KMS-11 (cell line): ENCODE results near the gene SDK1.

ENCODE experiments used
- H2AFZ ChIP-seq: fragments of 200-600 bp; sonication (generic); 2 replicates; pipeline ENCODE4 v1.6.1; 2016; ENCODE audit warnings: antibody characterized with exemption, mixed run types, low read depth
- H3K27ac ChIP-seq: fragments of 200-600 bp; sonication (generic); 2 replicates; pipeline ENCODE4 v1.6.1; 2016; ENCODE audit warnings: mild to moderate bottlenecking, mixed run types
- H3K27me3 ChIP-seq: fragments of 200-600 bp; sonication (generic); 2 replicates; pipeline ENCODE4 v1.6.1; 2017; ENCODE audit warnings: mild to moderate bottlenecking, low read depth, mixed run types, moderate library complexity; ENCODE audit not compliant: insufficient read depth
- H3K36me3 ChIP-seq: fragments of 200-600 bp; sonication (generic); 2 replicates; pipeline ENCODE4 v1.6.1; 2017; ENCODE audit warnings: mild to moderate bottlenecking, mixed run types; ENCODE audit not compliant: insufficient read depth
- H3K4me1 ChIP-seq: fragments of 200-600 bp; sonication (generic); 2 replicates; pipeline ENCODE4 v1.6.1; 2016; ENCODE audit warnings: mild to moderate bottlenecking, low read depth, mixed run types; ENCODE audit not compliant: poor library complexity, severe bottlenecking
- H3K4me2 ChIP-seq: fragments of 200-600 bp; sonication (generic); 2 replicates; pipeline ENCODE4 v1.7.0; 2016; ENCODE audit warnings: mild to moderate bottlenecking, mixed run types
- H3K4me3 ChIP-seq: fragments of 200-600 bp; sonication (generic); IDR thresholded peaks from 2 replicates; pipeline ENCODE4 v1.6.1; 2017; ENCODE audit warnings: low read depth, low read length, mixed read lengths; ENCODE audit not compliant: insufficient read depth
- H3K79me2 ChIP-seq: fragments of 200-600 bp; sonication (generic); 2 replicates; pipeline ENCODE4 v1.6.1; 2016; ENCODE audit warnings: low read depth, mixed run types; ENCODE audit not compliant: insufficient read depth
- H3K9ac ChIP-seq: fragments of 200-600 bp; sonication (generic); 2 replicates; pipeline ENCODE4 v1.6.1; 2016; ENCODE audit warnings: mild to moderate bottlenecking, mixed run types
- H4K20me1 ChIP-seq: fragments of 200-600 bp; sonication (generic); 2 replicates; pipeline ENCODE4 v1.6.1; 2016; ENCODE audit warnings: mild to moderate bottlenecking, mixed run types; ENCODE audit not compliant: insufficient read depth
- CTCF ChIP-seq: fragments of 200-600 bp; sonication (generic); conservative IDR thresholded peaks from 2 replicates; pipeline ENCODE4 v1.6.1; 2017; ENCODE audit warnings: low read depth, mild to moderate bottlenecking, antibody characterized with exemption, low read length, moderate library complexity, mixed read lengths

The SDK1 gene

GRCh38 chr7:3688071-3688470 is 387.0 kb downstream of the SDK1 start:
- no peak overlapping the region for H3K4me3 ChIP-seq
- H3K36me3 ChIP-seq: no peaks in the 10 kb centered on the region
- H3K9ac ChIP-seq: no peak overlapping the region
- H3K79me2 ChIP-seq: no peaks in the 10 kb centered on the region
- no peaks in the 10 kb centered on the region for H4K20me1 ChIP-seq
- H3K4me2 ChIP-seq: no peak overlapping the region
- H3K27ac ChIP-seq: no peak overlapping the region
- TF ChIP-seq CTCF: no peak
- H2AFZ ChIP-seq: no peak overlapping the region
- H3K27me3 ChIP-seq: no peaks in the 10 kb centered on the region
- no peaks in the 10 kb centered on the region for H3K4me1 ChIP-seq

GRCh38 chr7:3688842-3689241 is 387.8 kb downstream of the SDK1 start:
- H3K4me3 ChIP-seq: no peak overlapping the region
- H3K27me3 ChIP-seq: no peaks in the 10 kb centered on the region
- no peaks in the 10 kb centered on the region for H3K79me2 ChIP-seq
- H3K4me2 ChIP-seq: no peak overlapping the region
- no peaks in the 10 kb centered on the region for H4K20me1 ChIP-seq
- no peak for TF ChIP-seq CTCF
- no peak overlapping the region for H3K27ac ChIP-seq
- no peak overlapping the region for H2AFZ ChIP-seq
- H3K9ac ChIP-seq: no peak overlapping the region
- no peaks in the 10 kb centered on the region for H3K4me1 ChIP-seq
- no peaks in the 10 kb centered on the region for H3K36me3 ChIP-seq

DNA sequence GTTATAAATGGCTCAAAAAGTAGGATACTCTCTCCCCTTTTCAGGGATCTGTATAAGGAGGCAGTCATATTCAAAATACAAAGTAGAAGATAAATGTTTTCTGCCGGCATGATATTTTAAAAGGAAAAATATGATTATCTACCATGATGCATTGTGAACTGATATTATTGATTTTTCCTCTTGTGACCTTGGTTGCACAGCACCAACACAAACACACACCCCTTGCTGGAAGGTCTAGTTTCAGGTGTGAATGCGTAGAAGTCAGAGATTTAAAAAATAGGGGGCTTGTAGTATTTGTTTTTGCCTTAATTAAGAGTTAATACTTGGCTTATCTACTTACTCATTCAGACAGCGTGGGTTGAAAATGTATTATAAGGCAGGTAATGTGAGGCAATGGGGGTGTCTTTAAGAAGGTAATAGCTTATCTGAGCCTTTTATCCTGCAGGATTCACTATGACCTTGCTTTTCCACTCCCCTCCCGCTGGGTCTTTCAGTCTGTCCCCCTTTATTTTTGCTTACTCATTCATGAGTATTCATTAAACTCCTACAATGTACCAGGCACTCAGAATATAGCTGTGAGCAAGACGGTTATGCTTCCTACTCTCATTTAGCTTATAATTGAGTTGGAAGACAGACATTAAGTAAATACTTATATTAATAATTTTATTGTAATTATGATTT is 390.6 kb downstream of the SDK1 start:
- Histone ChIP-seq H3K4me3 (no peak overlapping the region), H3K4me1 (no peaks in the 10 kb centered on the region), H4K20me1 (no peaks in the 10 kb centered on the region), H3K9ac (no peak overlapping the region), H3K36me3 (no peaks in the 10 kb centered on the region), H3K27ac (no peak overlapping the region), H3K79me2 (no peaks in the 10 kb centered on the region), H2AFZ (no peak overlapping the region), H3K4me2 (no peak overlapping the region), H3K27me3 (no peaks in the 10 kb centered on the region)
- TF ChIP-seq CTCF: no peak

DNA sequence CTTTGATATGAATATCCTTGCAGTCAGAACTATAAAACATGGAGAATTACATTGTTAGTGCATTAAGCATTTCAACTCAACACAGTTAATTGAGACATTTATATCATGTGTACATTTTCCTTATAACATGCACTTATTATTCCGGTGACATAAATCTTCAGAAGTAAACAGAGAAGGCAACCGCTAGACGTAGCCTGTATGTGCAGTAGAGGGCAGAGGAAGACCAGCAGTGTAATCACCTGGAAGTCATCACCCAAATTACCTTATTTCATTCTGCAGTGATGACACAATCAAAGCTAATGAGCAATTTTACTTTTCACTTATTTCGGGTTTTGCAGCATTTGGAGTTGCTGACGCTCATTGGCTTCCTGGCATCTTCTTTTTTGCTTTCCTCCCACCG is 394.6 kb downstream of the SDK1 start:
- Histone ChIP-seq H3K4me2 (no peak overlapping the region), H2AFZ (no peak overlapping the region), H3K9ac (no peak overlapping the region), H3K27me3 (no peaks in the 10 kb centered on the region), H3K4me1 (no peaks in the 10 kb centered on the region), H4K20me1 (no peaks in the 10 kb centered on the region), H3K4me3 (no peak overlapping the region), H3K27ac (no peak overlapping the region), H3K79me2 (no peaks in the 10 kb centered on the region), H3K36me3 (no peaks in the 10 kb centered on the region)
- TF ChIP-seq CTCF: no peak
